ENCODE measurements around the gene PRR22.

The PRR22 gene

GRCh38 chr19:5811117-5811516, 26.6 kb upstream of the PRR22 start:
- DNase-seq = no peak

GRCh38 chr19:5809469-5809868, 24.9 kb upstream of the PRR22 start:
- DNase-seq = no peak

- no peak for DNase-seq
Observed at GRCh38 chr19:5809053-5809452, 24.5 kb upstream of the PRR22 start.

- no peak for DNase-seq
Observed at GRCh38 chr19:5808120-5808816, 23.7 kb upstream of the PRR22 start.

GRCh38 chr19:5806905-5807304, 22.4 kb upstream of the PRR22 start:
- DNase-seq = no peak

- DNase-seq = no peak
Observed at GRCh38 chr19:5806133-5806489, 21.6 kb upstream of the PRR22 start.

GRCh38 chr19:5805462-5806132, 21.1 kb upstream of the PRR22 start:
- peak; percentile 33 for DNase-seq

- DNase-seq = no peak
Observed at GRCh38 chr19:5804516-5805461, 20.2 kb upstream of the PRR22 start, which contains the start of gene NRTN. Gene NRTN, plus strand, starts transcription at chr19:5805067. Its CDS starts 19,099 bp downstream, at chr19:5824166.

- DNase-seq = peak; percentile 58
Observed at GRCh38 chr19:5803752-5804515, 19.4 kb upstream of the PRR22 start.

- no peak for DNase-seq
Observed at GRCh38 chr19:5803441-5803751, 18.9 kb upstream of the PRR22 start.

- peak; percentile 79 for DNase-seq
Observed at GRCh38 chr19:5801796-5802619, 17.5 kb upstream of the PRR22 start.

- no peak for DNase-seq
Observed at GRCh38 chr19:5800361-5801270, 16.1 kb upstream of the PRR22 start.

- no peak for DNase-seq
Observed at GRCh38 chr19:5799247-5800241, 15.0 kb upstream of the PRR22 start.

GRCh38 chr19:5798244-5798643, 13.7 kb upstream of the PRR22 start:
- DNase-seq = no peak

- no peak for DNase-seq
Observed at GRCh38 chr19:5795382-5795919, 10.9 kb upstream of the PRR22 start.

- no peak for DNase-seq
Observed at GRCh38 chr19:5793188-5793587, 8.6 kb upstream of the PRR22 start.

GRCh38 chr19:5792224-5792623, 7.7 kb upstream of the PRR22 start:
- no peak for DNase-seq

- DNase-seq = peak; percentile 76
Observed at GRCh38 chr19:5790559-5791520, 6.3 kb upstream of the PRR22 start, which contains the start of gene DUS3L. Gene DUS3L, minus strand, starts transcription at chr19:5791163. Its CDS starts 22 bp downstream, at chr19:5791141.
